ENCODE measurements around the gene CHCHD10. TPM values are rescaled to one million over a fixed set of nuclear protein-coding genes. Genes with fewer than 3 reads are reported as not detected.

Gene CHCHD10
- total and polyA plus RNA-seq, 2 donors (not counting 1 experiment from before 2014, with no cell fraction given), result 54.0 to 124 TPM

GRCh38 chr22:23800297-23801237, 32.8 kb upstream of the CHCHD10 start:
- H3K4me1 ChIP-seq (ENCODE audit: control insufficient read depth in 2 of 2, insufficient read depth in 2 of 2, low read length in 2 of 2), result peaks cover 63 to 76% of the 10 kb centered on the region in 2 donors
- peak overlapping the region; percentile 92 to 93 for H3K27ac ChIP-seq (ENCODE audit: low read length in 2 of 2)

More at GRCh38 chr22:23800297-23801237, 32.8 kb upstream of the CHCHD10 start:
- TF ChIP-seq EZH2 (IDR thresholded peaks at IDR 0.05; ENCODE audit: borderline replicate concordance, insufficient read depth, low read depth, low read length, poor library complexity, severe bottlenecking) (no peak), CTCF (IDR thresholded peaks at IDR 0.05) (no peak)
- peak overlapping the region; percentile 27 for H2AFZ ChIP-seq (ENCODE audit: insufficient read depth, low read depth, low read length, poor library complexity, severe bottlenecking)
- peaks cover 46% of the 10 kb centered on the region for H3K79me2 ChIP-seq (ENCODE audit: control insufficient read depth, insufficient read depth, low read length)
- Mint-ChIP-seq H3K4me3 (peak overlapping the region; percentile 81), H3K4me1 (peaks cover 70% of the 10 kb centered on the region), H3K27ac (peak overlapping the region; percentile 96), H3K9me3 (ENCODE audit: insufficient read depth) (no peaks in the 10 kb centered on the region), H3K27me3 (no peaks in the 10 kb centered on the region)
- no peaks in the 10 kb centered on the region for H3K27me3 ChIP-seq (replicated peaks in 1 of 4; ENCODE audit: control extremely low read depth in 1 of 4, control insufficient read depth in 3 of 4, insufficient read depth in 4 of 4, low read length in 3 of 4)
- no peaks in the 10 kb centered on the region for H3K9me3 ChIP-seq (ENCODE audit: control extremely low read depth in 1 of 3, control insufficient read depth in 2 of 3, insufficient read depth in 1 of 3, low read length in 2 of 3)
- peak overlapping the region in 4 of 5 experiments; percentile 0 to 44 (median 4) for H3K4me3 ChIP-seq (ENCODE audit: control extremely low read depth in 1 of 5, extremely low read depth in 1 of 5, insufficient read depth in 1 of 5, low read depth in 2 of 5, low read length in 4 of 5)
- DNase-seq (peak; percentile 89), ATAC-seq (ENCODE audit: low read depth) (peak; percentile 70)
- H3K9ac ChIP-seq (ENCODE audit: low read length), result peak overlapping the region; percentile 29
- no peaks in the 10 kb centered on the region for H4K20me1 ChIP-seq (ENCODE audit: control insufficient read depth, insufficient read depth, low read length, poor library complexity, severe bottlenecking)
- intact Hi-C loops (cut with micrococcal nuclease), result loop anchor here (1.0 to 10.0 kb wide), 6 partner anchors 13 to 754 kb away; partner anchors contain the start of genes CHCHD10, DERL3, GUCD1 and SNRPD3
- WGBS (ENCODE audit: insufficient coverage), result 24% methylated on average over 18 of the region's 18 CpGs
- ChIA-PET POLR2A (interaction anchor here (0.7 to 4.2 kb wide), 13 partner anchors 13 to 84 kb away, joined by 3 to 26 read pairs (median 5); partner anchors contain the start of genes DERL3, MMP11 and SLC2A11), CTCF (interaction anchor here (1.3 to 2.4 kb wide), 8 partner anchors 20 to 51 kb away, joined by 3 to 11 read pairs (median 6); partner anchors contain the start of gene DERL3)
- H3K36me3 ChIP-seq (replicated peaks in 1 of 2; ENCODE audit: control extremely low read depth in 1 of 2, control insufficient read depth in 1 of 2, extremely low read depth in 1 of 2, insufficient read depth in 2 of 2, low read length in 1 of 2), result peaks cover 7 to 57% of the 10 kb centered on the region in 2 experiments
- H3K4me2 ChIP-seq (replicated peaks; ENCODE audit: low read depth, low read length, poor library complexity, severe bottlenecking), result peak overlapping the region; percentile 61
